HEK293 (cell line): ENCODE data around the gene CYB561D2.

Experiments used
- BCL11B ChIP-seq: fragments of 450-650 bp; formaldehyde crosslinking; IDR thresholded peaks from 2 replicates; pipeline ENCODE4 v1.5.1; 2016; ENCODE audit warnings: low read depth, missing biosample characterization, missing genetic modification characterization
- FEZF1 ChIP-seq: fragments of 450-650 bp; formaldehyde crosslinking; IDR thresholded peaks from 2 replicates; pipeline ENCODE4 v1.5.1; 2016; ENCODE audit warnings: missing biosample characterization, missing genetic modification characterization
- HOXD13 ChIP-seq: sonication (generic); formaldehyde crosslinking; IDR thresholded peaks from 2 replicates; pipeline ENCODE4 v1.8.0; 2022; ENCODE audit warnings: missing genetic modification reagents, borderline replicate concordance
- IKZF3 ChIP-seq: fragments of 450-650 bp; IDR thresholded peaks from 2 replicates; pipeline ENCODE4 v1.5.0; 2018; ENCODE audit warnings: missing biosample characterization, mild to moderate bottlenecking, missing genetic modification characterization, moderate library complexity
- KLF9 ChIP-seq: fragments of 450-650 bp; formaldehyde crosslinking; IDR thresholded peaks from 2 replicates; pipeline ENCODE4 v1.5.1; 2016; ENCODE audit warnings: missing biosample characterization, missing genetic modification characterization, low read depth
- OVOL3 ChIP-seq: fragments of 450-650 bp; formaldehyde crosslinking; IDR thresholded peaks from 2 replicates; pipeline ENCODE4 v1.5.1; 2016; ENCODE audit warnings: missing biosample characterization, missing genetic modification characterization
- ZBTB1 ChIP-seq: fragments of 450-650 bp; formaldehyde crosslinking; IDR thresholded peaks from 2 replicates; pipeline ENCODE4 v1.5.1; 2016; ENCODE audit warnings: missing biosample characterization, missing genetic modification characterization
- ZFHX2 ChIP-seq: fragments of 450-650 bp; formaldehyde crosslinking; conservative IDR thresholded peaks from 2 replicates; pipeline ENCODE4 v1.5.1; 2016; ENCODE audit warnings: missing biosample characterization, missing genetic modification characterization
- ZFP3 ChIP-seq: fragments of 450-650 bp; formaldehyde crosslinking; IDR thresholded peaks from 2 replicates; pipeline ENCODE4 v1.5.1; 2016; ENCODE audit warnings: low read depth, missing biosample characterization, missing genetic modification characterization
- ZFP69B ChIP-seq: fragments of 450-650 bp; formaldehyde crosslinking; IDR thresholded peaks from 2 replicates; pipeline ENCODE4 v1.5.1; 2016; ENCODE audit warnings: missing biosample characterization, missing genetic modification characterization
- ZNF155 ChIP-seq: fragments of 450-650 bp; formaldehyde crosslinking; IDR thresholded peaks from 2 replicates; pipeline ENCODE4 v1.5.1; 2016; ENCODE audit warnings: missing biosample characterization, missing genetic modification characterization
- ZNF174 ChIP-seq: fragments of 450-650 bp; formaldehyde crosslinking; IDR thresholded peaks from 2 replicates; pipeline ENCODE4 v1.5.0; 2017; ENCODE audit warnings: missing biosample characterization, mild to moderate bottlenecking, missing genetic modification characterization
- ZNF19 ChIP-seq: fragments of 450-650 bp; formaldehyde crosslinking; IDR thresholded peaks from 2 replicates; pipeline ENCODE4; 2016; ENCODE audit warnings: missing biosample characterization, missing genetic modification characterization, low read depth
- ZNF2 ChIP-seq: fragments of 450-650 bp; formaldehyde crosslinking; IDR thresholded peaks from 2 replicates; pipeline ENCODE4 v1.5.1; 2016; ENCODE audit warnings: missing biosample characterization, missing genetic modification characterization
- ZNF214 ChIP-seq: fragments of 450-650 bp; formaldehyde crosslinking; IDR thresholded peaks from 2 replicates; pipeline ENCODE4 v1.5.1; 2017; ENCODE audit warnings: missing biosample characterization, mild to moderate bottlenecking, missing genetic modification characterization, borderline replicate concordance
- ZNF354C ChIP-seq: fragments of 450-650 bp; formaldehyde crosslinking; IDR thresholded peaks from 2 replicates; pipeline ENCODE4 v1.5.1; 2016; ENCODE audit warnings: missing biosample characterization, missing genetic modification characterization, low read depth, borderline replicate concordance
- ZNF391 ChIP-seq: fragments of 450-650 bp; formaldehyde crosslinking; IDR thresholded peaks from 2 replicates; pipeline ENCODE4 v1.5.1; 2016; ENCODE audit warnings: low read depth, missing biosample characterization, missing genetic modification characterization, borderline replicate concordance
- ZNF510 ChIP-seq: fragments of 450-650 bp; formaldehyde crosslinking; IDR thresholded peaks from 2 replicates; pipeline ENCODE4 v1.5.1; 2018; ENCODE audit warnings: mild to moderate bottlenecking, missing genetic modification characterization, missing biosample characterization; ENCODE audit not compliant: insufficient replicate concordance
- ZNF555 ChIP-seq: fragments of 450-650 bp; formaldehyde crosslinking; conservative IDR thresholded peaks from 2 replicates; pipeline ENCODE4 v1.5.1; 2017; ENCODE audit warnings: missing biosample characterization, mild to moderate bottlenecking, missing genetic modification characterization, inconsistent platforms
- ZNF558 ChIP-seq: fragments of 450-650 bp; formaldehyde crosslinking; IDR thresholded peaks from 2 replicates; pipeline ENCODE4 v1.5.1; 2016; ENCODE audit warnings: missing biosample characterization, missing genetic modification characterization
- ZNF585B ChIP-seq: fragments of 450-650 bp; formaldehyde crosslinking; IDR thresholded peaks from 2 replicates; pipeline ENCODE4 v1.5.1; 2016; ENCODE audit warnings: missing biosample characterization, missing genetic modification characterization
- ZNF623 ChIP-seq: fragments of 450-650 bp; formaldehyde crosslinking; IDR thresholded peaks from 2 replicates; pipeline ENCODE4 v1.5.1; 2016; ENCODE audit warnings: missing biosample characterization, missing genetic modification characterization
- ZNF629 ChIP-seq: fragments of 450-650 bp; formaldehyde crosslinking; IDR thresholded peaks from 2 replicates; pipeline ENCODE4 v1.5.1; 2017; ENCODE audit warnings: missing biosample characterization, missing genetic modification characterization
- ZNF837 ChIP-seq: fragments of 450-650 bp; formaldehyde crosslinking; IDR thresholded peaks from 2 replicates; pipeline ENCODE4 v1.5.1; 2016; ENCODE audit warnings: missing biosample characterization, missing genetic modification characterization
- ZSCAN16 ChIP-seq: fragments of 450-650 bp; formaldehyde crosslinking; IDR thresholded peaks from 2 replicates; pipeline ENCODE4 v1.5.1; 2016; ENCODE audit warnings: missing biosample characterization, missing genetic modification characterization
- TF ChIP-seq, protein P1 (sequence below): fragments of 450-650 bp; formaldehyde crosslinking; IDR thresholded peaks from 2 replicates; pipeline ENCODE4 v1.5.1; 2017; ENCODE audit warnings: missing biosample characterization, missing genetic modification characterization
- TF ChIP-seq, protein P2 (sequence below): fragments of 450-650 bp; formaldehyde crosslinking; IDR thresholded peaks from 2 replicates; pipeline ENCODE4 v1.5.1; 2016; ENCODE audit warnings: missing biosample characterization, missing genetic modification characterization, borderline replicate concordance
- TF ChIP-seq, protein P3 (sequence below): sonication (generic); formaldehyde crosslinking; IDR thresholded peaks from 2 replicates; pipeline ENCODE4 v1.8.1; 2022; ENCODE audit warnings: mild to moderate bottlenecking, moderate library complexity, missing genetic modification reagents
- TF ChIP-seq, protein P4 (sequence below): fragments of 450-650 bp; formaldehyde crosslinking; conservative IDR thresholded peaks from 2 replicates; pipeline ENCODE4 v1.5.1; 2016; ENCODE audit warnings: low read depth, missing biosample characterization, missing genetic modification characterization
- TF ChIP-seq, protein P5 (sequence below): fragments of 450-650 bp; formaldehyde crosslinking; optimal IDR thresholded peaks from 2 replicates; pipeline ENCODE3; 2016; ENCODE audit warnings: missing biosample characterization, mild to moderate bottlenecking, missing genetic modification characterization
- TF ChIP-seq, protein P6 (sequence below): fragments of 450-650 bp; formaldehyde crosslinking; IDR thresholded peaks from 2 replicates; pipeline ENCODE4; 2016; ENCODE audit warnings: missing biosample characterization, missing genetic modification characterization

The CYB561D2 gene

DNA sequence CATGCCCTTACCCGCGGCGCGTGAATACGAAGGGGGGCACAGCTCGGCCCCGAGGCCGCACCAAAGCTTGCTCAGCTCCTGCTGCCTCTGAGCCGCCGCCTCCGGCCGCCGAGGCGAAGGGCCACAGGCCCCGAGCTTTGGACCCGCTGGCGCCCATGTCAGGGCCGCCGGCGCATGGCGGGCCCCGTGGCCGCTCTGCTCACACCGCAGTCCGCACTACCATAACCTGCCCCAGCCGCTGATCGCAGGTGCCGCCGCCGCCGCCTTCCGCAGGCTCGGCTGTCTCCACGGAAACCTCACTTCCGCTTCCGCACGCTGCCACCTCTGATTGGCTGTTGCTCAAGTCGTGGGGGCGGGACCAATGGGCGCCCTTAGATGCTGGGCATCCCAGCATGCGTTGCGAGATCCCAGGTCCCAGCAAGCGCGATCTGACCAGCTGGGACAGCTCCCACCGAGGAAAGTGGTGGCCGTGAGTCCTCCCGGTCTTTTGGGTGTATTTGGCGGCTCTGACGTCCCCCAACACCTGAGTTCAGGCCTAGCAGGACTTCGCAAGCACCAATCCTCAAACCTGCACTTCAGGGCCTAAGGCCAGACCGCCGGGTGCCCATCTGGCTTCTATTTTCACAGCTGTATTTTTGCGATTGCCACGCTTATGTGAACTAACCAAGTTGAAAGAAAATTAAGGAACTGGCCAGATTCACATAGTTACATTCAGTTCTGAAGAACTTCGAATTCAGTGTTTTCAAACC, 22.5 kb upstream of the CYB561D2 start, which contains the start of gene TUSC2 (continued):
- TF ChIP-seq ZNF174 (tag by site-specific recombination) (no peak), ZNF623 (no peak), ZFP69B (tag by site-specific recombination) (no peak), OVOL3 (tag by site-specific recombination) (no peak), ZBTB1 (tag by site-specific recombination) (no peak), ZNF155 (tag by site-specific recombination) (no peak), IKZF3 (tag by site-specific recombination) (0 out of 2 replicates have a peak, but pooled peaks have one; percentile 14), ZNF19 (tag by site-specific recombination) (no peak), ZNF354C (tag by site-specific recombination) (no peak), ZNF558 (no peak), ZNF391 (tag by site-specific recombination) (no peak), FEZF1 (tag by site-specific recombination) (no peak), ZNF214 (no peak), BCL11B (tag by site-specific recombination) (no peak), ZFP3 (tag by site-specific recombination) (no peak), ZNF555 (tag by site-specific recombination) (no peak), ZNF585B (tag by site-specific recombination) (no peak), ZSCAN16 (tag by site-specific recombination) (no peak), ZNF629 (tag by site-specific recombination) (peak; percentile 33; the same call in 1 of the 2 replicates), HOXD13 (CRISPR knock-in tag) (no peak), ZNF837 (no peak), KLF9 (no peak), ZFHX2 (tag by site-specific recombination) (no peak), ZNF2 (no peak), ZNF510 (no peak)
- TF ChIP-seq, protein P1, sequence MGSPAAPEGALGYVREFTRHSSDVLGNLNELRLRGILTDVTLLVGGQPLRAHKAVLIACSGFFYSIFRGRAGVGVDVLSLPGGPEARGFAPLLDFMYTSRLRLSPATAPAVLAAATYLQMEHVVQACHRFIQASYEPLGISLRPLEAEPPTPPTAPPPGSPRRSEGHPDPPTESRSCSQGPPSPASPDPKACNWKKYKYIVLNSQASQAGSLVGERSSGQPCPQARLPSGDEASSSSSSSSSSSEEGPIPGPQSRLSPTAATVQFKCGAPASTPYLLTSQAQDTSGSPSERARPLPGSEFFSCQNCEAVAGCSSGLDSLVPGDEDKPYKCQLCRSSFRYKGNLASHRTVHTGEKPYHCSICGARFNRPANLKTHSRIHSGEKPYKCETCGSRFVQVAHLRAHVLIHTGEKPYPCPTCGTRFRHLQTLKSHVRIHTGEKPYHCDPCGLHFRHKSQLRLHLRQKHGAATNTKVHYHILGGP (tag by site-specific recombination): no peak
- TF ChIP-seq, protein P2, sequence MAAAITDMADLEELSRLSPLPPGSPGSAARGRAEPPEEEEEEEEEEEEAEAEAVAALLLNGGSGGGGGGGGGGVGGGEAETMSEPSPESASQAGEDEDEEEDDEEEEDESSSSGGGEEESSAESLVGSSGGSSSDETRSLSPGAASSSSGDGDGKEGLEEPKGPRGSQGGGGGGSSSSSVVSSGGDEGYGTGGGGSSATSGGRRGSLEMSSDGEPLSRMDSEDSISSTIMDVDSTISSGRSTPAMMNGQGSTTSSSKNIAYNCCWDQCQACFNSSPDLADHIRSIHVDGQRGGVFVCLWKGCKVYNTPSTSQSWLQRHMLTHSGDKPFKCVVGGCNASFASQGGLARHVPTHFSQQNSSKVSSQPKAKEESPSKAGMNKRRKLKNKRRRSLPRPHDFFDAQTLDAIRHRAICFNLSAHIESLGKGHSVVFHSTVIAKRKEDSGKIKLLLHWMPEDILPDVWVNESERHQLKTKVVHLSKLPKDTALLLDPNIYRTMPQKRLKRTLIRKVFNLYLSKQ (tag by site-specific recombination): no peak
- TF ChIP-seq, protein P3, sequence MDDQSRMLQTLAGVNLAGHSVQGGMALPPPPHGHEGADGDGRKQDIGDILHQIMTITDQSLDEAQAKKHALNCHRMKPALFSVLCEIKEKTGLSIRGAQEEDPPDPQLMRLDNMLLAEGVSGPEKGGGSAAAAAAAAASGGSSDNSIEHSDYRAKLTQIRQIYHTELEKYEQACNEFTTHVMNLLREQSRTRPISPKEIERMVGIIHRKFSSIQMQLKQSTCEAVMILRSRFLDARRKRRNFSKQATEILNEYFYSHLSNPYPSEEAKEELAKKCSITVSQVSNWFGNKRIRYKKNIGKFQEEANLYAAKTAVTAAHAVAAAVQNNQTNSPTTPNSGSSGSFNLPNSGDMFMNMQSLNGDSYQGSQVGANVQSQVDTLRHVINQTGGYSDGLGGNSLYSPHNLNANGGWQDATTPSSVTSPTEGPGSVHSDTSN (CRISPR knock-in tag): 0 out of 2 replicates have a peak, but pooled peaks have one; percentile 20
- TF ChIP-seq, protein P4, sequence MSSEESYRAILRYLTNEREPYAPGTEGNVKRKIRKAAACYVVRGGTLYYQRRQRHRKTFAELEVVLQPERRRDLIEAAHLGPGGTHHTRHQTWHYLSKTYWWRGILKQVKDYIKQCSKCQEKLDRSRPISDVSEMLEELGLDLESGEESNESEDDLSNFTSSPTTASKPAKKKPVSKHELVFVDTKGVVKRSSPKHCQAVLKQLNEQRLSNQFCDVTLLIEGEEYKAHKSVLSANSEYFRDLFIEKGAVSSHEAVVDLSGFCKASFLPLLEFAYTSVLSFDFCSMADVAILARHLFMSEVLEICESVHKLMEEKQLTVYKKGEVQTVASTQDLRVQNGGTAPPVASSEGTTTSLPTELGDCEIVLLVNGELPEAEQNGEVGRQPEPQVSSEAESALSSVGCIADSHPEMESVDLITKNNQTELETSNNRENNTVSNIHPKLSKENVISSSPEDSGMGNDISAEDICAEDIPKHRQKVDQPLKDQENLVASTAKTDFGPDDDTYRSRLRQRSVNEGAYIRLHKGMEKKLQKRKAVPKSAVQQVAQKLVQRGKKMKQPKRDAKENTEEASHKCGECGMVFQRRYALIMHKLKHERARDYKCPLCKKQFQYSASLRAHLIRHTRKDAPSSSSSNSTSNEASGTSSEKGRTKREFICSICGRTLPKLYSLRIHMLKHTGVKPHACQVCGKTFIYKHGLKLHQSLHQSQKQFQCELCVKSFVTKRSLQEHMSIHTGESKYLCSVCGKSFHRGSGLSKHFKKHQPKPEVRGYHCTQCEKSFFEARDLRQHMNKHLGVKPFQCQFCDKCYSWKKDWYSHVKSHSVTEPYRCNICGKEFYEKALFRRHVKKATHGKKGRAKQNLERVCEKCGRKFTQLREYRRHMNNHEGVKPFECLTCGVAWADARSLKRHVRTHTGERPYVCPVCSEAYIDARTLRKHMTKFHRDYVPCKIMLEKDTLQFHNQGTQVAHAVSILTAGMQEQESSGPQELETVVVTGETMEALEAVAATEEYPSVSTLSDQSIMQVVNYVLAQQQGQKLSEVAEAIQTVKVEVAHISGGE: peak; percentile 86
- TF ChIP-seq, protein P5, sequence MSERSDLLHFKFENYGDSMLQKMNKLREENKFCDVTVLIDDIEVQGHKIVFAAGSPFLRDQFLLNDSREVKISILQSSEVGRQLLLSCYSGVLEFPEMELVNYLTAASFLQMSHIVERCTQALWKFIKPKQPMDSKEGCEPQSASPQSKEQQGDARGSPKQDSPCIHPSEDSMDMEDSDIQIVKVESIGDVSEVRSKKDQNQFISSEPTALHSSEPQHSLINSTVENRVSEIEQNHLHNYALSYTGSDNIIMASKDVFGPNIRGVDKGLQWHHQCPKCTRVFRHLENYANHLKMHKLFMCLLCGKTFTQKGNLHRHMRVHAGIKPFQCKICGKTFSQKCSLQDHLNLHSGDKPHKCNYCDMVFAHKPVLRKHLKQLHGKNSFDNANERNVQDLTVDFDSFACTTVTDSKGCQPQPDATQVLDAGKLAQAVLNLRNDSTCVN (tag by site-specific recombination): peak; percentile 64
- TF ChIP-seq, protein P6, sequence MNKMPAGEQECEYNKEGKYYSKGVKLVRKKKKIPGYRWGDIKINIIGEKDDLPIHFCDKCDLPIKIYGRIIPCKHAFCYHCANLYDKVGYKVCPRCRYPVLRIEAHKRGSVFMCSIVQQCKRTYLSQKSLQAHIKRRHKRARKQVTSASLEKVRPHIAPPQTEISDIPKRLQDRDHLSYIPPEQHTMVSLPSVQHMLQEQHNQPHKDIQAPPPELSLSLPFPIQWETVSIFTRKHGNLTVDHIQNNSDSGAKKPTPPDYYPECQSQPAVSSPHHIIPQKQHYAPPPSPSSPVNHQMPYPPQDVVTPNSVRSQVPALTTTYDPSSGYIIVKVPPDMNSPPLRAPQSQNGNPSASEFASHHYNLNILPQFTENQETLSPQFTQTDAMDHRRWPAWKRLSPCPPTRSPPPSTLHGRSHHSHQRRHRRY (tag by site-specific recombination): no peak
